B cell (primary cell): ENCODE results near the gene ABLIM1. TPM values are rescaled to one million over a fixed set of nuclear protein-coding genes. Genes with fewer than 3 reads are reported as not detected.

Experiments used
- ATAC-seq: fragments of 200-7000 bp; cut with Tn5 transposase; one replicate; pipeline ENCODE4 v1.10.0; 2021; ENCODE audit warnings: low read depth, mild to moderate bottlenecking, moderate number of reproducible peaks, moderate library complexity
- CTCF ChIA-PET: fragments of 350-600 bp; sonication (Branson Sonifier 250); formaldehyde crosslinking; loops from one replicate; lab custom pipeline; 2021; ENCODE audit warnings: antibody characterized with exemption, inconsistent platforms; lab: Charles Lee
- POLR2A ChIA-PET: fragments of 350-600 bp; sonication (Branson Sonifier 250); formaldehyde crosslinking; loops from one replicate; lab custom pipeline; 2021; ENCODE audit warnings: antibody characterized with exemption; lab: Charles Lee
- DNase-seq: peaks from one replicate; pipeline ENCODE4 v3.0.0; 2013
- H2AFZ ChIP-seq: 2 replicates; pipeline ENCODE4 v1.6.1; 2012; ENCODE audit warnings: mild to moderate bottlenecking, low read depth, low read length; ENCODE audit not compliant: insufficient read depth, poor library complexity, severe bottlenecking
- H3K27ac ChIP-seq, 2 donors: 1 replicate in 1 of 2; 2 replicates in 1 of 2; pipeline ENCODE4 v1.5.1; 2012 to 2013; ENCODE audit warnings: low read length in 2 of 2, mild to moderate bottlenecking in 2 of 2, moderate library complexity in 1 of 2
- H3K27me3 ChIP-seq, 4 experiments: fragments of 200-600 bp in 1 of 4; sonication (generic) in 1 of 4; replicated peaks in 1 of 4; 1 replicate in 2 of 4; 2 replicates in 2 of 4; pipeline versions ENCODE4 v1.6.1 to v1.7.0; 2013 to 2016; ENCODE audit warnings: low read length in 3 of 4, mild to moderate bottlenecking in 2 of 4, mixed read lengths in 1 of 4, moderate library complexity in 1 of 4; ENCODE audit not compliant: insufficient read depth in 4 of 4, control insufficient read depth in 3 of 4; ENCODE audit errors: control extremely low read depth in 1 of 4
- H3K36me3 ChIP-seq, 2 experiments: replicated peaks in 1 of 2; 1 replicate in 1 of 2; 2 replicates in 1 of 2; pipeline versions ENCODE4 v1.6.1 to v1.7.1; 2013; ENCODE audit warnings: low read length in 1 of 2; ENCODE audit not compliant: insufficient read depth in 2 of 2, control insufficient read depth in 1 of 2; ENCODE audit errors: control extremely low read depth in 1 of 2, extremely low read depth in 1 of 2
- H3K4me1 ChIP-seq, 2 donors: fragments of 200-600 bp in 1 of 2; sonication (generic) in 1 of 2; 1 replicate in 1 of 2; 2 replicates in 1 of 2; pipeline versions ENCODE4 v1.5.1 to v1.6.1; 2013 to 2017; ENCODE audit warnings: low read length in 2 of 2; ENCODE audit not compliant: control insufficient read depth in 2 of 2, insufficient read depth in 2 of 2
- H3K4me2 ChIP-seq: replicated peaks from 2 replicates; pipeline ENCODE3; 2012; ENCODE audit warnings: mild to moderate bottlenecking, low read depth, low read length; ENCODE audit not compliant: poor library complexity, severe bottlenecking
- H3K4me3 ChIP-seq, 5 experiments: fragments of 200-600 bp in 1 of 5; sonication (generic) in 1 of 5; 1 replicate in 3 of 5; 2 replicates in 2 of 5; pipeline versions ENCODE4 v1.5.1 to v1.7.0; 2011 to 2016; ENCODE audit warnings: low read length in 4 of 5, mild to moderate bottlenecking in 4 of 5, low read depth in 2 of 5, control low read depth in 1 of 5, moderate library complexity in 1 of 5; ENCODE audit not compliant: insufficient read depth in 1 of 5; ENCODE audit errors: control extremely low read depth in 1 of 5, extremely low read depth in 1 of 5
- H3K79me2 ChIP-seq: fragments of 200-600 bp; sonication (generic); one replicate; pipeline ENCODE4 v1.6.0; 2016; ENCODE audit warnings: low read length; ENCODE audit not compliant: control insufficient read depth, insufficient read depth
- H3K9ac ChIP-seq: fragments of 200-600 bp; sonication (generic); 2 replicates; pipeline ENCODE4 v1.6.1; 2017; ENCODE audit warnings: mild to moderate bottlenecking, low read length, moderate library complexity
- H3K9me3 ChIP-seq, 3 donors: one replicate each; pipeline versions ENCODE4 v1.6.1 to v1.7.1; 2013; ENCODE audit warnings: low read length in 2 of 3; ENCODE audit not compliant: control insufficient read depth in 2 of 3, insufficient read depth in 1 of 3; ENCODE audit errors: control extremely low read depth in 1 of 3
- H4K20me1 ChIP-seq: 2 replicates; pipeline ENCODE4 v1.6.0; 2012; ENCODE audit warnings: mild to moderate bottlenecking, low read length; ENCODE audit not compliant: insufficient read depth, control insufficient read depth, poor library complexity, severe bottlenecking
- H3K27ac Mint-ChIP-seq: one replicate; pipeline ENCODE4 v1.8.0; 2021; ENCODE audit warnings: mixed read lengths
- H3K27me3 Mint-ChIP-seq: one replicate; pipeline ENCODE4 v1.8.0; 2021; ENCODE audit warnings: mixed read lengths
- H3K4me1 Mint-ChIP-seq: one replicate; pipeline ENCODE4 v1.8.0; 2021; ENCODE audit warnings: mixed read lengths
- H3K4me3 Mint-ChIP-seq: one replicate; pipeline ENCODE4 v1.8.0; 2021; ENCODE audit warnings: mixed read lengths
- H3K9me3 Mint-ChIP-seq: one replicate; pipeline ENCODE4 v1.8.0; 2022; ENCODE audit warnings: mixed read lengths; ENCODE audit not compliant: insufficient read depth
- CTCF ChIP-seq: fragments of 200-600 bp; IDR thresholded peaks from one replicate; pipeline ENCODE4 v1.8.0; 2022; ENCODE audit warnings: antibody characterized with exemption, mild to moderate bottlenecking
- EZH2 ChIP-seq: IDR thresholded peaks from 2 replicates; pipeline ENCODE4 v1.6.1; 2012; ENCODE audit warnings: borderline replicate concordance, low read depth, mild to moderate bottlenecking, moderate library complexity, low read length; ENCODE audit not compliant: insufficient read depth, poor library complexity, severe bottlenecking
- WGBS: methylation state at CpG from one replicate; pipeline ENCODE4 v1.1.5; 2013; ENCODE audit warnings: missing lambda C conversion rate; ENCODE audit not compliant: insufficient coverage; 5-methylcytosine and 5-hydroxymethylcytosine counted together
- intact Hi-C: fragments of 100-400 bp; cut with micrococcal nuclease; formaldehyde crosslinking; loops from one replicate; pipeline ENCODE4 v1.10.0; 2022
- polyA plus RNA-seq: library from polyadenylated mRNA; depleted of rRNA; stranded (reverse); fragments of >200 nt; gene quantifications from 2 replicates; pipeline ENCODE4 v1.2.3, GENCODE V29; 2012
- total RNA-seq, 2 donors: library from RNA; stranded (reverse); fragments of 120-200 nt in 1 of 2; gene quantifications; 1 replicate in 1 of 2; 2 replicates in 1 of 2; pipeline versions ENCODE4 v1.2.3 to v1.2.4, GENCODE V29; 2013 to 2022

Gene ABLIM1
- total and polyA plus RNA-seq, 2 donors (not counting 1 experiment from before 2014, with no cell fraction given) = 55.6 to 148 TPM

GRCh38 chr10:114691442-114691941, 33.4 kb upstream of the ABLIM1 start:
- Mint-ChIP-seq H3K4me1 (no peaks in the 10 kb centered on the region), H3K4me3 (no peak overlapping the region), H3K9me3 (no peaks in the 10 kb centered on the region), H3K27ac (no peak overlapping the region), H3K27me3 (peaks cover 3% of the 10 kb centered on the region)
- Histone ChIP-seq H3K9me3 (no peaks in the 10 kb centered on the region), H3K4me3 (no peak overlapping the region), H3K4me2 (no peak overlapping the region), H3K27ac (no peak overlapping the region), H3K36me3 (no peaks in the 10 kb centered on the region), H3K27me3 (peaks cover 0 to 5% (median 4%) of the 10 kb centered on the region in 4 experiments), H3K4me1 (no peaks in the 10 kb centered on the region), H3K9ac (no peak overlapping the region), H2AFZ (no peak overlapping the region), H3K79me2 (no peaks in the 10 kb centered on the region), H4K20me1 (no peaks in the 10 kb centered on the region)
- intact Hi-C loops = no loop called here
- DNase-seq (no peak), ATAC-seq (no peak)
- POLR2A ChIA-PET = no interaction called here
- TF ChIP-seq EZH2 = no peak
- TF ChIP-seq CTCF = no peak
- CTCF ChIA-PET = interaction anchor here (0.8 to 1.8 kb wide), 2 partner anchors 23 to 220 kb away, joined by 3 to 12 read pairs; no protein-coding TSS in a partner anchor
- no CpG with 5 or more reads among the region's 1 CpG for WGBS

- Histone ChIP-seq H2AFZ (no peak overlapping the region), H3K9me3 (no peaks in the 10 kb centered on the region), H3K79me2 (no peaks in the 10 kb centered on the region), H3K36me3 (no peaks in the 10 kb centered on the region), H3K27me3 (no peaks in the 10 kb centered on the region), H3K27ac (no peak overlapping the region), H3K4me3 (no peak overlapping the region), H3K4me2 (no peak overlapping the region), H4K20me1 (no peaks in the 10 kb centered on the region), H3K4me1 (no peaks in the 10 kb centered on the region), H3K9ac (no peak overlapping the region)
- POLR2A ChIA-PET = no interaction called here
- Mint-ChIP-seq H3K27me3 (peaks cover 5% of the 10 kb centered on the region), H3K27ac (no peak overlapping the region), H3K4me3 (no peak overlapping the region), H3K4me1 (no peaks in the 10 kb centered on the region), H3K9me3 (no peaks in the 10 kb centered on the region)
- 100% methylated on average over 3 of the region's 5 CpGs for WGBS
- ATAC-seq (no peak), DNase-seq (no peak)
- intact Hi-C loops = no loop called here
- CTCF ChIA-PET = interaction anchor here (1.5 kb wide), 1 partner anchor 15 kb away, joined by 5 read pairs; no protein-coding TSS in a partner anchor
- TF ChIP-seq EZH2 (no peak), CTCF (no peak)
Measured at GRCh38 chr10:114688786-114689185, 30.7 kb upstream of the ABLIM1 start.
